Glomerular visceral epithelial cell (primary cell): ENCODE measurements around the gene SCFD1.
"Not testable (repeated sequence)": the region's sequence is repeated elsewhere in the genome, so short reads cannot be mapped to it uniquely, and the experiment has no call there.

Experiments used
- DNase-seq: peaks from one replicate; pipeline ENCODE4 v3.0.0-alpha.2; 2016; ENCODE audit errors: extremely low spot score

SCFD1 gene, protein sequence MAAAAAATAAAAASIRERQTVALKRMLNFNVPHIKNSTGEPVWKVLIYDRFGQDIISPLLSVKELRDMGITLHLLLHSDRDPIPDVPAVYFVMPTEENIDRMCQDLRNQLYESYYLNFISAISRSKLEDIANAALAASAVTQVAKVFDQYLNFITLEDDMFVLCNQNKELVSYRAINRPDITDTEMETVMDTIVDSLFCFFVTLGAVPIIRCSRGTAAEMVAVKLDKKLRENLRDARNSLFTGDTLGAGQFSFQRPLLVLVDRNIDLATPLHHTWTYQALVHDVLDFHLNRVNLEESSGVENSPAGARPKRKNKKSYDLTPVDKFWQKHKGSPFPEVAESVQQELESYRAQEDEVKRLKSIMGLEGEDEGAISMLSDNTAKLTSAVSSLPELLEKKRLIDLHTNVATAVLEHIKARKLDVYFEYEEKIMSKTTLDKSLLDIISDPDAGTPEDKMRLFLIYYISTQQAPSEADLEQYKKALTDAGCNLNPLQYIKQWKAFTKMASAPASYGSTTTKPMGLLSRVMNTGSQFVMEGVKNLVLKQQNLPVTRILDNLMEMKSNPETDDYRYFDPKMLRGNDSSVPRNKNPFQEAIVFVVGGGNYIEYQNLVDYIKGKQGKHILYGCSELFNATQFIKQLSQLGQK

DNA sequence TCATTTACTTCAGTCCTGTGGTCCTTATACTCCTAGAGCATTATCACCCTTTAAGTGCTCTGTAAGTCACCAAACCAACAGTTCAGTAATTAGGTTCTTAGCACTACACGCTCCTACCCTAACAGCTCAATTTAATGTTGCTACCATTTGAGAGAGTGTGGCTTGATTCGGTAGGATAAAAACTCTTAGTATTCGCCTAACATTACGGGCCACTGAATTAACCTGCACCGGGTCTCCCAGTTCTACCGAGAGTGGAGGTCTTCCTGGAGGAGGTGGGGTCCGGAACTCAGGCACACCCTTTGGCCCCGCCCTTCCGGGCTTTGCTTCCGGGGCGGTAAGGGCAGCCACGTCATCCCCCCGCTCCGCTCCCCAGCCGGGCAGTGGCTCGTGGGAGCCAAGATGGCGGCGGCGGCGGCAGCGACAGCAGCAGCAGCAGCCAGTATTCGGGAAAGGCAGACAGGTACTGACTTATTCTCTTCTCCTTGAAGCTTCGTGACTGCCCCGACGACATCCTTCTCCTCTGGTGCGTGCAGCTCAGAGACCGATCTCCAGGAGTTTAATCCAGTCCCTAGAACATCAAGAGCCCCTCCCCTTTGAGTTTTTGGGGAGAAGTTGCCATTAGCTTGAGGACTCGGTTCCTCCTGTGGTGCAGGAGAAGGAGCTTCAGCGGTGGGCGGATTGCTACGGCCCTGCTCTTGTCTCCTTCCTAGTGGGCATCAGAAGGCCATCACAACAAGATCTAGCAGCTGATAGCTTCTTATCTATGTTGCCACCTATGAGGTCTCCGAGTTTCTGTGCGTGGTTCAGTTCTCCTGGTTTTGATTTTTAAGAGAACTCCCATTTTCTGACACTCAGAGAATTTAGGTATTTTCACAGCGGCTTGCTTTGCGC is at the start of gene SCFD1:
Gene SCFD1, plus strand, starts transcription at position 380 of the 891 bp plus-strand sequence. Its CDS starts 20 bp downstream, at position 400.
- DNase-seq, result peak; percentile 92

DNA sequence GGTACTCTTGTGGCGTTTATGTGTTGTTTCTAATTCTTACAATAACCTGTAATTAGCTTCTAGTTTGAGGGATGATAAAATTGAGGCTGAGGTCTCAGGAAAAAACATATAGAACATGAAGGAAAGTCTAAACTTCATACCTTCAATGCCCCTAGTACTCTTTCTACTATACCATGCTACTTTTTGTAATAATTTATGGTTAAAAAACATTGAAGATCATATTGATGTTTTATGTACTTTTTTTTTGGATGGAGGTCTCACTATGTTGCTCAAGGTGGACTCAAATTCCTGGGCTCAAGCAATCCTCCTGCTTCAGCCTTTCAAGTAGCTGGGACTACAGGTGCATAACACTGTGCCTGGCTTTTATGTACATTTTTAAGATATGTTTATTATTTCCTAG is 49.3 kb upstream of the SCFD1 start:
- DNase-seq, result no peak

DNA sequence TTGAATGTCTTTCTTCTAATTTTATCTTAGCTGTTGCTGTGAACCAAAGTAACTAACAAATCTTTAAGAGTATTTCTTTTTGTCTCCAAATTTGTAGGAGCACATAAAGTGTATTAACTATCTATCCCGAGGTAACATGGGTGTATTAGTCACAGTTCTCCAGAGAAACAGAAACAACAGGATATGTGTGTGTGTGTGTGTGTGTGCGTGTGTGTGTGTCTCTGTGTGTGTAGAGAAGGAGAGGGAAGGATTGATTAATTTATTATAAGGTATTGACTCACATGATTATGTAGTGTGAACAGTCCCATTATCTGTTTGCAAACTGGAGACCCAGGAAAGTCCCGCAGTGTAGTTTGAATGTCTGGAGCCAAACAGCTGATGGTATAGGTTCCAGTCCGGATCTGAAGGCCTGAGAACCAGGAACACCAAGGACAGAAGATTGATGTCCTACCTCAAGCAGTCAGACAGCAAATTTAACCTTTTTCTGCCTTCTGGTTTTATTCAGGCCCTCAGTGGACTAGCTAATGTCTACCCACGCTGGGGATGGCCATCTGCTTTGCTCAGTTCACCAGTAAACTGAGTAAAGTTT is 48.8 kb upstream of the SCFD1 start:
- peak; percentile 67 for DNase-seq

DNA sequence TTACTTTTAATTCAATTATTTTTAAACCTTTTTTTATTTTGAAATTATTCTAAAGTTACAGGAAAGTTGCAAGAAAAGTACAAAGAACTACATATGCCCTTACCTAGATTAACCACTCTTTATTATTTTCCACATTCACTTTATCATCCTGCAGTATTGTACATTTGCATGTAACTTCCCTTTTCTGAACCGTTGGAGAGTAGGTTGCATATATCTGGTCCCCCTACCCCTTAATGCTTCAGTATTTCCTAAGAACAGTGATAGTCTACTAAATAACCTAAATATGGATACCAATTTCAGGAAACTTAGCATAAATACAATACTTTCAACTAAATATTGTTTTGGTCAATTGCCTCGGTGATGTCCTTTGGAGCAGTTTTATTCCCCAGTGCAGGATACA is 48.2 kb upstream of the SCFD1 start:
- no peak for DNase-seq

DNA sequence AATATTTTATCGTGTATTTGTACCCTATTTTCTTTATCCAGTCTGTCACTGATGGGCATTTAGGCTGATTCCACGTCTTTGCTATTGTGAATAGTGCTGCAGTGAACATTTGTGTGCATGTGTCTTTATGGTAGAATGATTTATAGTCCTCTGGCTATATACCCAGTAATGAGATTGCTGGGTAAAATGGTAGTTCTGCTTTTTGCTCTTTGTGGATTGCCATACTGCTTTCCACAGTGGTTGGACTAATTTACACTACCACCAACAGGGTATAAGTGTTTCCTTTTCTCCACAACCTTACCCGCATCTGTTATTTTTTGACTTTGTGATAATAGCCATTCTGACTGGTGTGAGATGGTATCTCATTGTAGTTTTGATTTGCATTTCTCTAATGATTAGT is 47.3 kb upstream of the SCFD1 start:
- not testable (repeated sequence) for DNase-seq

DNA sequence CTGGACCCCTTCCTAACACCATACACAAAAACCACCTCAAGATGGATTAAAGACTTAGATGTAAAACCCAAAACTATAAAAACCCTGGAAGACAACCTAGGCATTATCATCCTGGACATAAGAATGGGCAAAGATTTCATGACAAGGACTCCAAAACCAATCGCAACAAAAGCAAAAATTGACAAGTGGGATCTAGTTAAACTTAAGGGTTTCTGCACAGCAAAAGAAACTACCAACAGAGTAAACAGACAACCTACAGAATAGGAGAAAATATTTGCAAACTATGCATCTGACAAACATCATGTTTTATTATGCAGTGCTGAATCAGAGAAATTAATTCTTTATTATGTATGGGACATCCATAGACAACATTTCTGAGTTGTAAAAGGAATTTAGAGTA is 45.8 kb upstream of the SCFD1 start:
- not testable (repeated sequence) for DNase-seq

DNA sequence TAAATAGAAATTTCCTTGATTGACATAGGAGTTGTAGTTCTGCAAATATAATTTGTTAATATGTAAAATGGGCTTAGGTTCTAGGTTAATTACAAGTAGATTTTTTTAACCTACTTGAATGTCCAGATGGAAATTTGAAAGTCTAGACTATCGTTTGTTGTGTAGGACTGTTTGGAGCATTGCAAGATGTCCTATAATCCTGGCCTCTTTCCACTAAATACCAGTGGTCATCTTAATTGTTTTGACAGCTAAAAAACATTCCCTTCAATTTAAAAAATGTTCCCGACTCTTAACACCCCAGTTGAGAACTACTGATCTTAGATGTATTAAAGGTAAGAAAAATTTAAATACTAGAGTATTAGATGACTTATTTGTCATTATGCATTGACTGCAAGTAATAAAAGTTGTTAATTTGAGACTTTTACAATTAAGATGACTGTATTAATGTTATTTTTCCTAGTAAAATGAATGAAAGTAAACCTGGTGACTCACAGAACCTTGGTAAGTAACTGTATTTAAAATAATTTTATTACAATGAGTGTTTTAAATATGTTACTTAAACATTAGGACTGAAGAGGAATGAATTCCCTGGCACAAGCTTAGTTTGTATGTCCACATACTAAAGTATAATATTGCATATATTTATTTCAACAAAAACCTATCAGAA is 41.4 kb upstream of the SCFD1 start:
- no peak for DNase-seq

DNA sequence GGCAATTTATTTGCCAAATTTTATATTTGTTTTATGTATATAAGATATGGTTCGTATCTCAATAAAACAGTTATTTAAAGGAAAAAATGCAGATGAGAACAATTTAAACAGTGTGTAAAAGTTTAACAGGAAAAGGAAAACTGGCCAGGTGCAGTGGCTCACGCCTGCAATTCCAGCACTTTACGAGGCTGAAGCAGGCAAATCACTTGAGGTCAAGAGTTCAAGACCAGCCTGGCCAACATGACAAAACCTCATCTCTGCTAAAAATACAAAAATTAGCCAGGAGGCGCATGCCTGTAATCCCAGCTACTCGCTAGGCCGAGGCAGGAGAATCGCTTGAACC is 40.9 kb upstream of the SCFD1 start:
- no peak for DNase-seq

DNA sequence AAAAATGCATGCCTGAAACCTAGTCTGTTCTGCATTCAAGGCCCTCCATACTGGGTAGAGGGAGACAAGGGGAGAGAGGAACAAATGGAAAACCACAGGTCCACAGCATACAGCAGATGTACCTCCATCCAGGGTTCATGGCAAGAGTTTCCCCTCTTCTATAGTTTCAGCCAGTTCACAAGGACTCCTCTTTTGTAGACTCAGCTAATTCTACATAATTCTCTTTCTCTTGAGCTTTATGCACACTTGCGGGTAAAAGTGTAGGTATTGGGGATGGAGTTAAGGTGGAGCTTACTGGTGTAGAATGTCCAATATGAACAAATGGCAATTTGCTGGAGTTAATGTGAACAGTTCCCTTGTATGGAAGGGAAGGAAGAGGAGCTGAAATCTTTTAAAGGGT is 39.7 kb upstream of the SCFD1 start:
- no peak for DNase-seq

DNA sequence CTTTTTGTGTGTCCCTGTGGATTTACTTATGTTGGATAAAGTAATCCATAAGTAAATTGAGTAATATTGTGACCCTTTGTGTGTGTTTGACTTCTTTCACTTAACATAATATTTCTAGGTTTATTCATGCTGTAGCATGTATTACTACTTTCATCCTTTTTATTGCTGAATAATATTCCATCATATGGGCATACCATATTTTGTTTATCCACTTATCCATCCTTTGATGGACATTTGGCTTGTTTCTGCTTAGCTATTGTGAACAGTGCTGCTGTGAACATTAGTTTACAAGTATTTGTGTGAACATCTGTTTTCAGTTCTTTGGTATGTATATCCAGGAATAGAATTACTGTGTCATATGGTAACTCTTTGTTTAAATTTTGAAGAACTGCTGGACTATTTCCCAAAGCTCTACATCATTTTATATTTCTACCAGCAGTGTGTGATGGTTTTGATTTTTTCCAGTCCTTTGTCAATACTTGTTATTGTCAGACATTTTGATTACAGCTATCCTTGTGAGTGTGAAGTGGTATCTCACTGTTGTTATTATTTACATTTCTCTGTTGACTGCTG is 38.0 kb upstream of the SCFD1 start:
- DNase-seq, result no peak

DNA sequence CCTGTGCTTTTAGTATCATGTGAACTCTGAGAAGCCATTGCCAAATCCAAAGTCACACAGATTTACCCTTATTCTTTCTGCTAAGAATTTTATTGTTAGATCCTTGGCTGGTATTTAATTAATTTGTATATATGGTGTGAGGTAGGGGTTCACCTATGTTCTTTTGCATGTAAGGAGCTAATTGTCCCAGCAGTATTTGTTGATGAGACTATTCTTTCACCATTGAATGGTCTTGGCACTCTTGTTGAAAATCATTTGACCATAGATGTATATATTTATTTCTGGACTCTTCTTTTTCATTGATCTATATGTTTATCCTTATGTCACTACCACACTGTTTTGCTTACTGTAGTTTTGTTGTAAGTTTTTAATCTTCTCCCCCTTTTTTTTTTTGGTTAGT is 36.9 kb upstream of the SCFD1 start:
- no peak for DNase-seq

DNA sequence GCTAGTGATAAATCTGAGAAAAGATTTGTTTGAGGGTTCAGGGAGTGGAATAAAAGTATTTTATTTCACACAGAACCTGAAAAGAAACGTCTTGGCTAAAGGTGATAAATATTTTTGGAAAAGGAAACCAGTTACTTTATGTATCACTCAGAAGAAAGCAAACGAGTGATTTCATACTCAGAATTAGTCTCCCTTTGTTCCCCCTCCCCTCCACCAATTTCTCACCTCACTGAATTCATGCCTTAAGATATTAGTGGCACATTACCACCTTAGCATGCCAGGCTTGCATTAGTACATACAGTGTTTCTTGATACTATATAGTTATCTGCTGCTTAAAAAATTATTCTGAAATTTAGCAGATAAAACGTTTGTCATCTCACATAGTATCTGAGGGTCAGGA is 35.0 kb upstream of the SCFD1 start:
- DNase-seq, result no peak

DNA sequence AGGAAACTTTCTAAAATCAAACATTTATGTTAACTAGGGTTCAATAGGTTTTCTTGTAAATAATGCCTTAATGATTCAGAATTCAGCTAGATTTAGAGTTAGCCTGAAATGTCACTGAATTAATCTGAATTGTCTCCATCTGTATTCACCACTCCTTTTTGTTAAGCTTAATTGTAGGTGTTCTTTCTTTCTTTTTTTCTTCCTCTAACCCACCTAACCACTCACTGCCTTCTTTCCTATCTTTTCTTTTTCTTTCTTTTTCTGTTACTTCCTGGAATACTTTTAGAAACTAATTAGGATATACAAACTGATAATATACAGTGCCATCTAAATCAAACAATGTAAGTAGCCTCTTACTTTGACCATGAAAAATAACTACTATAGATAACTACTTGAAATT is 33.2 kb upstream of the SCFD1 start:
- DNase-seq, result no peak

DNA sequence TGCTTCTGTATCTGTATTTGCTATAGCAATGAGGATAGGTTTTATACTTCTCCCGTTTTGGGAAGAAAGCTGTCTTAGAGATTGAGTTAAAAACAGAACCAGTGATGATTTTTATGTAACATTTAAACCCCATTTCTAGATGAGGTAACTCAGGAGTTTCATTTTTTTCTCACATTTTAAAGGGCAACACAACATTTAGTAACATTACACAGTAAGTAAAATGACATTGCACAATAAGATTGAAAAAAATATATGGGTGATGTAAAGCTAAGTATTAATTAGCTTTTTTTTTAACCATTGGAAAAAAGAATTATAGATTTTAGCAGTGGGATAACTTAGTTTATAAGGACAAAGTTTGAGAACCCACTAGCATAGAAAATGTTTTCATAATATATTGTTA is 25.2 kb upstream of the SCFD1 start:
- no peak for DNase-seq

DNA sequence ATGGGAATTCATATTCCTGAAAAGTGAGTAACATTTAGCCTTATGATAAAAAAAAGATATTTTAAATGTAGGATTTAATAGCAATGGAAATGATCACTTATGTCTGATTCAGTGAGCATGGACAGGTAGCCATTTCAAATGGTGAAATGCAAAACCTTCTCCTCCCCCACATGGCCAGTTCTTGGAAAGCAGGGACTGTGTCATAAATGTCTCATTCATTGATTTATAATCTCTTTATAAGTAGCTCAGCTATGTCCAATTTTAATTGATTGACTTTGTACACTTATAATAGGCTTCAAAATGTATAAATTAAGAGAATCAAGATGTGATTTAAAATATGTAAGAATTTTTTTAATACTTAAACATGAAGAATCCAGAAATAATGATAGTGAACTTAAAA is 24.6 kb upstream of the SCFD1 start:
- DNase-seq, result no peak

DNA sequence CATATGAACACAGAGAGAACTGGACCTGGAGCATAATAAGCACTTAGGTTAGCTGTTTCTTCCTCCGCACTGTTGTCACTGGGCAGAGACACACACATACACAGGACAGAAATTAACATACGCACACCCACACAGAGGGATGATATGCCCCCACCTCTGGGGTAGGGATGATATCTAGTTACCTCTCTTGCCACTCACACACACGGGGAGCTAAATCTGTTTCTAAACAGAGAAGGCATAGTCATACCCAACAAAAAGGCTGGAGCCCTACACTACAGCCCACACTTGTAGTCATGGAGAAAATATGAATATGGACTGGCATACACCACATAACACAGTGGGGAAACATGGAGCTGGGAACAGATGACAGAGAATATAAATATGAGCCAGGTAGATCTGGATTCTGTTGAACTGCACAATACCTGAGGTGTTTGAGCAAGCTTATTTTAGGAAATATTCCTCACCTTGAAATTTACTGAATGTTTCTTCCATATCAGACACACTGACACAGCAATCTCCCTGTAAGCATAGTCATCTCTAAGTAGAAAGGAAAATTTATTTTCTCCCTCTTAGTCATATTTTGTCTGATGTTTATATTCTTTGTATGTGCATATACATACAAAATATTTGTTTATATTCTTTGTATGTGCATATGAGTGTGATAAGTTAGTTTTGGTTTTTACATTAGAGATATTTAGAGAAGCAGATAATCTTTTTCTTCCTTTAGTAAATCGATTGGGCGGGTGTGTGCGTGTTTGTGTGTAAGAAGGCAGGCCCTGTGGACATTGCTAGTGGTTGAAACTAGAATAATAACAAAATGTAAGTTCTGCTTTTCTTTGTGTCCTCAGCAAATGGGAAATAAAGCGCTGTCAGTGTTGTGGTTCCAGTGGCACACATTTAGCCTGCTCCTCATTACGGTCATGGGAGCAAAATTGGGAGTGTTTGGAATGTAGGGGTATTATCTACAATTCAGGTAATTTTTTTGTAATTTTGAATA is 20.9 kb upstream of the SCFD1 start:
- DNase-seq, result no peak

DNA sequence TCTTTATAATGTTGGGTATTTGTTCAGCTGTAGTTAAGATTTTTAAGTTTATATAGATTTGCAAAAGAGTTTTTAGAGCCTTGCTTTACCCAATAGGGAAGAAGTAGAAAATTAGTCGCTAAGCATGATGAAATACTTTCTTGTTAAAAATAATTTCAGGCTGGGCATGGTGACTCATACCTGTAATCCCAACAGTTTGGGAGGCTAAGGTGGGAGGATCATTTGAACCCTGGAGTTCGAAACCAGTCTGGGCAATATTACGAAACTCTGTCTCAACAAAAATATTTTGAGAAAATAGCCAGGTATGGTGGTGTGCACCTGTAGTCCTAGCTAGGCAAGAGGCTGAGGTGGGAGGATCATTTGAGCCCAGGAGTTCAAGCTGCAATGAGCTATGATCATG is 18.7 kb upstream of the SCFD1 start:
- no peak for DNase-seq

DNA sequence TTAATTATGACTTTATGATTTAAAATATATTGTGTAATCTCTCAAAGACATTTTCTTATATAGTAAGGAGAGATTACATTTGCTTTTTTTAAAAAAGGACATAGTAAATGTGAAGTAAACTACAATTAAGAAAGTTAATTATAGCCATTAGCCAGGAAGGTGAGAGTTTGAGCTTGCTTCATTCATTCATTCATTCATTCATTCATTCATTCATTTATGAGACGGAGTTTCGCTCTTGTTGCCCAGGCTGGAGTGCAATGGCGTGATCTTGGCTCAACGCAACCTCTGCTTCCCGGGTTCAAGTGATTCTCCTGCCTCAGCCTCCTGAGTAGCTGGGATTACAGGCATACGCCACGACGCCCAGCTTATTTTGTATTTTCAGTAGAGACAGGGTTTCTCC is 17.4 kb upstream of the SCFD1 start:
- DNase-seq, result not testable (repeated sequence)

DNA sequence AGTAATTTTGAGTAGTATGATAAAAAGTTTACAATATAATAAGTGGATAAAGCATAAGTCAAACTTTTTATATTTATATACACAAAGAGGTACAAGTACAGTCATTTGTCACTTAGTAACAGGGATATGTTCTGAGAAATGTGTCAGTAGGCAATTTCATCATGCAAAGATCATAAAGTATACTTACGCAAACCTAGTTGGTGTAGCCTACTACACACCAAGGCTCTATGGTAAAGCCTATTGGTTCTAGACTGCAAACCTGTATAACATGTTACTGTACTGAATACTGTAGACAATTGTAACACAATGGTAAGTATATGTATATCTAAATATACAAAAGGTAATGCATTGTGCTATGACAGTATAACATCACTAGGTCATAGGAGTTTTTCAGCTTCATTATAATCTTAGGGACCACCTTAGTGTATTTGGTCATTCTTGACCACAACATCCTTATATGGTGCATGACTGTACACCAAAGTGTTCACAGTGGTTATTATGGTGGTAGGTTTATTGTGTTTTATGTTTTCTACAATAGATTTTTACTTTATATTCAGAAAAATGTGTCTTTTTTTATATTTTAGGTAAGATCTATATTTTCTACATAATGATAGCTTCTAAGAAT is 14.9 kb upstream of the SCFD1 start:
- peak; percentile 25 for DNase-seq
